Activated B cell treated with CpG ODN at 0.5 μM for 24 hours (primary cell): ENCODE measurements around the gene SLC25A28. TPM values are rescaled to one million over a fixed set of nuclear protein-coding genes. Genes with fewer than 3 reads are reported as not detected.
"Not testable (repeated sequence)": the region's sequence is repeated elsewhere in the genome, so short reads cannot be mapped to it uniquely, and the experiment has no call there.

ENCODE experiments used
- ATAC-seq: fragments of 200-7000 bp; cut with Tn5 transposase; one replicate; pipeline ENCODE4 v1.10.0; 2021; ENCODE audit warnings: low read depth, mild to moderate bottlenecking, moderate library complexity
- CTCF ChIA-PET: fragments of 350-600 bp; sonication (Branson Sonifier 250); formaldehyde crosslinking; loops from one replicate; lab custom pipeline; 2021; ENCODE audit warnings: antibody characterized with exemption; lab: Charles Lee
- POLR2A ChIA-PET: fragments of 350-600 bp; sonication (Branson Sonifier 250); formaldehyde crosslinking; loops from one replicate; lab custom pipeline; 2021; ENCODE audit warnings: antibody characterized with exemption; lab: Charles Lee
- DNase-seq: peaks from one replicate; pipeline ENCODE4 v3.0.0; 2022
- H3K27ac Mint-ChIP-seq: one replicate; pipeline ENCODE4 v1.8.0; 2020; ENCODE audit warnings: mixed read lengths
- H3K27me3 Mint-ChIP-seq: one replicate; pipeline ENCODE4 v1.8.0; 2021; ENCODE audit warnings: mixed read lengths
- H3K36me3 Mint-ChIP-seq: one replicate; pipeline ENCODE4 v1.8.0; 2021; ENCODE audit warnings: low read depth, mixed read lengths
- H3K4me1 Mint-ChIP-seq: one replicate; pipeline ENCODE4 v1.8.0; 2021; ENCODE audit warnings: mixed read lengths
- H3K4me3 Mint-ChIP-seq: one replicate; pipeline ENCODE4 v1.8.0; 2020; ENCODE audit warnings: mild to moderate bottlenecking, mixed read lengths
- H3K9me3 Mint-ChIP-seq: one replicate; pipeline ENCODE4 v1.8.0; 2020; ENCODE audit warnings: mixed read lengths
- intact Hi-C: fragments of 100-400 bp; cut with micrococcal nuclease; formaldehyde crosslinking; loops from one replicate; pipeline ENCODE4 v1.15.1; 2024
- total RNA-seq: library from RNA; stranded (reverse); gene quantifications from 2 replicates; pipeline ENCODE4 v1.2.3, GENCODE V29; 2022
- TF ChIP-seq, protein P1 (sequence below): fragments of 200-600 bp; IDR thresholded peaks from one replicate; pipeline ENCODE4 v1.8.0; 2022; ENCODE audit warnings: antibody characterized with exemption, mild to moderate bottlenecking

SLC25A28 gene
- total RNA-seq, 1 donor from 2014 or later = 47.5 TPM

DNA sequence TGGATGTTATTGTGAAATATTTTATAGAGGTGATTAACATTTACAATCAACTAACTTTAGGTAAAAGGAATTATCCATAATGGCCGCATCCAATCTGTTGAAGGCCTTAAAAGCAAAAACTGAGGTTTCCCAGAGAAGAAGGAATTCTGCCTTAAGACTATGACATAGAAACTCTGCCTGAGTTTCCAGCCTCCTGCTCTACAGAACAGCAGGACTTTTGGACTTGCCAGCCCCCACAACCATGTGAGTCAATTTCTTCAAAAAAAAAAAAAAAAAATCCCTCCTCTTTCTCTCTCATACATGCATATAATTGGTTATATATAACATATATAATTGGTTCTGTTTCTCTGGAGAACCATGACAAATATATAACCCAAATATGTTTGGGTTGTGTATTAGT is 15.4 kb downstream of the SLC25A28 start:
- no peaks in the 10 kb centered on the region for H3K27me3 Mint-ChIP-seq
- CTCF ChIA-PET = interaction anchor here (1.4 to 1.5 kb wide), 2 partner anchors 43 to 106 kb away, joined by 3 to 6 read pairs; no protein-coding TSS in a partner anchor
- TF ChIP-seq, protein P1, sequence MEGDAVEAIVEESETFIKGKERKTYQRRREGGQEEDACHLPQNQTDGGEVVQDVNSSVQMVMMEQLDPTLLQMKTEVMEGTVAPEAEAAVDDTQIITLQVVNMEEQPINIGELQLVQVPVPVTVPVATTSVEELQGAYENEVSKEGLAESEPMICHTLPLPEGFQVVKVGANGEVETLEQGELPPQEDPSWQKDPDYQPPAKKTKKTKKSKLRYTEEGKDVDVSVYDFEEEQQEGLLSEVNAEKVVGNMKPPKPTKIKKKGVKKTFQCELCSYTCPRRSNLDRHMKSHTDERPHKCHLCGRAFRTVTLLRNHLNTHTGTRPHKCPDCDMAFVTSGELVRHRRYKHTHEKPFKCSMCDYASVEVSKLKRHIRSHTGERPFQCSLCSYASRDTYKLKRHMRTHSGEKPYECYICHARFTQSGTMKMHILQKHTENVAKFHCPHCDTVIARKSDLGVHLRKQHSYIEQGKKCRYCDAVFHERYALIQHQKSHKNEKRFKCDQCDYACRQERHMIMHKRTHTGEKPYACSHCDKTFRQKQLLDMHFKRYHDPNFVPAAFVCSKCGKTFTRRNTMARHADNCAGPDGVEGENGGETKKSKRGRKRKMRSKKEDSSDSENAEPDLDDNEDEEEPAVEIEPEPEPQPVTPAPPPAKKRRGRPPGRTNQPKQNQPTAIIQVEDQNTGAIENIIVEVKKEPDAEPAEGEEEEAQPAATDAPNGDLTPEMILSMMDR = no peak

GRCh38 chr10:99598781-99599509 is 21.3 kb downstream of the SLC25A28 start:
- no peak for DNase-seq
- peak; percentile 34 for ATAC-seq
- intact Hi-C loops = no loop called here
- H3K4me1 Mint-ChIP-seq = peaks cover 23% of the 10 kb centered on the region
- no peaks in the 10 kb centered on the region for H3K27me3 Mint-ChIP-seq
- no peaks in the 10 kb centered on the region for H3K36me3 Mint-ChIP-seq
- no peak overlapping the region for H3K27ac Mint-ChIP-seq
- ChIA-PET POLR2A (interaction anchor here (1.1 to 1.4 kb wide), 2 partner anchors 18 to 168 kb away, joined by 3 to 4 read pairs; partner anchors contain the start of gene GOT1), CTCF (interaction anchor here (1.5 kb wide), 1 partner anchor 9 kb away, joined by 3 read pairs; no protein-coding TSS in a partner anchor)
- no peak overlapping the region for H3K4me3 Mint-ChIP-seq
- H3K9me3 Mint-ChIP-seq = no peaks in the 10 kb centered on the region
- TF ChIP-seq, protein P1 = no peak

More for the DNA sequence above, 15.4 kb downstream of the SLC25A28 start:
- Mint-ChIP-seq H3K9me3 (no peaks in the 10 kb centered on the region), H3K36me3 (peaks cover 8% of the 10 kb centered on the region), H3K4me1 (peaks cover 24% of the 10 kb centered on the region), H3K27ac (no peak overlapping the region), H3K4me3 (no peak overlapping the region)
- no peak for DNase-seq
- ATAC-seq = no peak
- POLR2A ChIA-PET = no interaction called here
- intact Hi-C loops = no loop called here

DNA sequence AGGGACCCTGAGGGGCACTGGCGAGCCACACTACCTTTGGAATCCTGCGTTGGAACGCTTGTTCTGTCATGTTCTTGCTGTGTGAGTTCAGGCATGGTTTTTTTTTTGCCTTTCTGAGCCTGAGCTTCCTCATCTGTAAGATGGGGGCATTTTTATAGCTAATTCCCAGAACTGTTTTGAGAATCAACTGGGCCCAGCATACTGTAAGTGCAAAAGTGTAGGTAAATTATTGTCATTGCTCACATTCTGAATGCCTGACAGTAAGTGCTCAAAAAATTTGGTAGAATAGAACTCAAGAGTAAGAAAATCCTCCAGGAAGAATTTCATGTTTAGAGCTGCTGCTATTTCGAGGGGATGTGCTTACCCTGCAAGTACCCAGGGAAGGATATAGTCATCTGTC is 22.2 kb downstream of the SLC25A28 start:
- ATAC-seq = no peak
- CTCF ChIA-PET = no interaction called here

GRCh38 chr10:99596708-99597107 is 23.5 kb downstream of the SLC25A28 start:
- CTCF ChIA-PET, H3K27me3 Mint-ChIP-seq, intact Hi-C loops: not testable (repeated sequence)

More for the DNA sequence above, 22.2 kb downstream of the SLC25A28 start:
- no peaks in the 10 kb centered on the region for H3K9me3 Mint-ChIP-seq
- TF ChIP-seq, protein P1 = no peak
- H3K27ac Mint-ChIP-seq = no peak overlapping the region
- POLR2A ChIA-PET = interaction anchor here (0.6 kb wide), 1 partner anchor 22 kb away, joined by 3 read pairs; no protein-coding TSS in a partner anchor
- intact Hi-C loops = no loop called here
- no peaks in the 10 kb centered on the region for H3K27me3 Mint-ChIP-seq
- H3K36me3 Mint-ChIP-seq = no peaks in the 10 kb centered on the region
- H3K4me1 Mint-ChIP-seq = peaks cover 23% of the 10 kb centered on the region
- no peak for DNase-seq
- no peak overlapping the region for H3K4me3 Mint-ChIP-seq

DNA sequence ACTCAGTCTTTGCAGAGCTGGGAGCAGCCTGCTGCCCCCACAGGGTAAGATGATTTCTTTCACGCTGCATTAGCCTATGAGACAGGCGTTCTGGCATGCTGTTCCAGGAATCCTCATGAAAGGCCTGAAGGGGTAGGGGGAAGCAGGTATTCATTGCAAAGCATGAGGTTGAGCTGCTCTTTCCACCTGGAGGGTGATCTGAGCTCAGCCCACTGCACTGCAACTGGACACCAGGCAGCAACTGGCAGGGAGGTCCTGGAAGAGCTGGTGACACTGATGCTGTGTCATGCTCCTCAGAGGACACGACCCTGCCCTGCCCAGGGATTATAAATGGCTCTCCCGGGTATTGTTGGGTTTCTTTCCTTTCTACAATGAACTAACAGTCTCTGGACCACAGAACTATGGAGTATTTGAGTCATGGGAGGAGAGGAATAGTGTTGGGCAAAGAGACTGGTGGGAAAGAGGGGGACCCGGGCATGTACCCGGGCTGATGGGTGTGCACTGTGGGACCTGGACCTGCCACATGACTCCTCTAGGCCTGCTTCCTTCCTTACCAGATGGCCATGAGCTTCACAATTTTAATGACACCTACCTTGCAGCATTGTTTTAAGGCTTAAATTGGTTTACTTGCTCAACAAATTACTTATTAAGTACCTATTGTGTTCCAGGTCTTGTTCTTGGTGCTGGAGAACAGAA is 24.3 kb downstream of the SLC25A28 start:
- H3K27ac Mint-ChIP-seq = no peak overlapping the region
- POLR2A ChIA-PET = no interaction called here
- DNase-seq = no peak
- no peak overlapping the region for H3K4me3 Mint-ChIP-seq
- intact Hi-C loops = no loop called here
- no peaks in the 10 kb centered on the region for H3K27me3 Mint-ChIP-seq
- CTCF ChIA-PET = no interaction called here
- TF ChIP-seq, protein P1 = no peak
- no peak for ATAC-seq
- peaks cover 17% of the 10 kb centered on the region for H3K4me1 Mint-ChIP-seq
- H3K36me3 Mint-ChIP-seq = no peaks in the 10 kb centered on the region
- no peaks in the 10 kb centered on the region for H3K9me3 Mint-ChIP-seq

More at GRCh38 chr10:99596708-99597107, 23.5 kb downstream of the SLC25A28 start:
- peaks cover 23% of the 10 kb centered on the region for H3K4me1 Mint-ChIP-seq
- POLR2A ChIA-PET, DNase-seq, H3K36me3 Mint-ChIP-seq, H3K9me3 Mint-ChIP-seq, H3K4me3 Mint-ChIP-seq, ATAC-seq, H3K27ac Mint-ChIP-seq: not testable (repeated sequence)
